PFSK-1 (cell line): ENCODE measurements around the gene DENND2A.

Experiments used
- POLR2AphosphoS5 ChIP-seq: IDR thresholded peaks from 2 replicates; pipeline ENCODE4 v1.6.1; 2012; ENCODE audit warnings: low read depth, mild to moderate bottlenecking, control low read depth, low read length, moderate library complexity
- SIN3A ChIP-seq: IDR thresholded peaks from 2 replicates; pipeline ENCODE4 v1.6.1; 2012; ENCODE audit warnings: mild to moderate bottlenecking, low read length, moderate library complexity, borderline replicate concordance; ENCODE audit not compliant: insufficient read depth
- TAF1 ChIP-seq: IDR thresholded peaks from 2 replicates; pipeline ENCODE4 v1.6.1; 2012; ENCODE audit warnings: low read length, control low read depth, borderline replicate concordance; ENCODE audit not compliant: insufficient read depth

DNA sequence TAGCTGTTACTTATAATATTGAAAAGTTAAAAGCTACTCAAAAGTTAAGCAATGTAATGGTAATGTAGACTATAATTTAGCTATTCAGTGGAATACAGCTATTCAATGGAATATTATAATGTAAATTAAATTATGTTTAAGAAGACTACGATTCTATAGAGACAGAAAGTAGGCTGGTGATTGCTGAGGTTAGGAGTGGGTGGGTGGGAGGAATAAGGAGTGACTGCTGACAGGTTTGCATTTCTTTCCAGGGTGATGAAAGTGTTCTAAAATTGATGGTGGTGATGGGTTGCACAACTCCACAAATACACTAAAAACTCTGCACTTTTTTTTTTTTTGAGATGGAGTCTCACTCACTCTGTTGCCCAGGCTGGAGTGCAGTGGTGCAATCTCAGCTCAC is 21.4 kb downstream of the DENND2A start:
- TF ChIP-seq TAF1 (no peak), POLR2AphosphoS5 (no peak), SIN3A (no peak)
